Left hindlimb (tissue), 1 donor: ENCODE measurements around the gene TFAP2E.

Experiments
- DNase-seq: peaks from one replicate; pipeline ENCODE4 v3.0.0-alpha.2; 2018

The TFAP2E gene

DNA sequence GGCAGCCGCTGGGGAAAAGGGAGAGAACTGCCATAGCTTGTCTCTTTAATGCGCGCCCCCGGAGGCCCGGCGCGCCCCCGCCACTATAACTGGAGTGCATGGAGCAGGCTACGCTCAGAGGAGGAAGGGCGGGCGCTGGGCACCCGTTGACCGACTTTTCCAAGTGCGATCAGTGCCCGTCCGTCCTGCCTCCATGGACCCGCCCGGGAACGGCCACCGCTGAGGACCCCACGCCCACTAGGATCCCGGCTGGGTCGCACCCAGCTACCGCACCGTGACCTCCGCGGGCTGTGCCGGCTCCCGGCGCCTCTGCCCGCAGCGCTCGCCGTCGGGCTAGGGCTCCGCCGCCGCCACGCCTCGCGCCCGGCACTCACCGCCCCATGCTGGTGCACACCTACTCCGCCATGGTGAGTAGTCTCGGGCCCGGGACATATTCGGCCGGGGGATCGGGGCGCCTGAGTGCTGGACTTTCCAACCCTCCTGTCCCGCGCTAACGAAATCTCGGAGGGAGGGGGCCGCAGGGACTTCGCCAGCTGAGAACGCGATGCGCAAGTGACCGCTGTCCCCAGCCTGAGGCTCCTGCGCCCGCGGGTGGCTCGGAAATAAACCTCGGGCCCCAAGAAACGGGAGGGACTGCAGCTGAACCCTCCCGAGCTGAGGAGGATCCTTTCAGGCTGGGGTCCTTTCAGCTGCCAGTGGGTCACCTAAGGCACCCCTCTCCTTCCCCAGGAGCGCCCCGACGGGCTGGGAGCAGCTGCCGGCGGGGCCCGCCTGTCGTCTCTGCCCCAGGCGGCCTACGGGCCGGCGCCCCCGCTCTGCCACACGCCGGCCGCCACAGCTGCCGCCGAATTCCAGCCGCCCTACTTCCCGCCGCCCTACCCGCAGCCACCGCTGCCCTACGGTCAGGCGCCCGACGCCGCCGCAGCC lies at the start of gene TFAP2E:
TFAP2E (plus strand) TSS at position 117 of the 927 bp plus-strand sequence; CDS start at position 381, 264 bp downstream.
- DNase-seq: peak; percentile 56

GRCh38 chr1:35524106-35524505 lies 49.0 kb upstream of the TFAP2E start:
- no peak for DNase-seq

GRCh38 chr1:35530168-35530567 lies 42.9 kb upstream of the TFAP2E start:
- no peak for DNase-seq

DNA sequence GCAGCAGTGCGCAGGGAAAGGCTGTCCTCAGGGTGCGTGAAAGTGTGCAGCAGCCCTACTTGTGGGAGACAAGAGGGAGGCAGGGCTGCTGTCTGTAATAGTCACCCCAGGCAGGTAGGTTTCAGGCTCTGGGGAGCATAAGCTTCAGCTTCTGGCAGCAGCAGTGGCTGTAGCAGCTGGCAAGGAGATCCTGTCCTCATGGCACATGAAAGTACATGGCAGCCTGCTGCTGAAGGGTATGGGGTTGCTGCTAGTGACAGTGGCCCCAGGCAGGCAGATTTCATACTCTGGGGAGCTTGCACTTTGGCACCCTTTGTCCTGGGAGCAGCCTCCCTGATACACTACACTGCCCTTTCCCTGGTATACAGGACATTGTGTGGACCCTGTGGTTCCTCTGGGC lies 42.2 kb upstream of the TFAP2E start:
- no peak for DNase-seq

- no peak for DNase-seq
Observed at GRCh38 chr1:35531368-35531767, 41.7 kb upstream of the TFAP2E start.

DNA sequence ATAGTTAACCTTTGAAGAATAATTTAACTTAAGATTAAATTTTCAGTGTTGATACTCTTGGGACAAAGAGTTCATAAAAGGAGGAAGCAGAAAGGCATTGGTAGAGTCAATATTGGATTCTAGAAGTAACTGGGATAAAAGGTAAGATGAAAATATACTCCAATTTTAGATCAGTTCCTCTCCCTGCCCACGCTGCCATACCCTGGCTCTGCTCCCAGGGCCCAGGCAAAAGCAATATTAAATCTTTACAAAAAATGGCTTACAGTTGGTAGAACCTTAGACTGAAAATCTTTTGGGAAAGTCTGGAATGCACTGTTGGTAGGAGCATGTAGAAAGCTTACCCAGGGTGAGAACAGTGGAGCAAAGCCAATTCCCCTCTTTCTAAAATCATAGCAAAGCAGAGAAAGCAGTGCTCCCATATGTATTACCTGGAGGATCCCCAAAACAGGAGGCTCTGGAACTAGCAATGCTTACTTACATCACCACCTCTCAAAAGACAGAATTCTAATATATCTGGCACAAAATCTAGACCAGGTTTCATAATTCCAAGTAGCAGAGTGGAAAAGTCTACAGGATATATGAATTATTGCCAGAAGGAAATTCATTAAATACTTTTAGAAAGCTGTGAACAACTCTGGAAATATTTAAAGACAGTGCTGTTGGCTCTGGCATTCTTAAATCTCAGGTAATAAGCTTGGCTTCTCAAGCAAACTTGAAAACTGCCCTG lies 40.5 kb upstream of the TFAP2E start:
- no peak for DNase-seq

DNA sequence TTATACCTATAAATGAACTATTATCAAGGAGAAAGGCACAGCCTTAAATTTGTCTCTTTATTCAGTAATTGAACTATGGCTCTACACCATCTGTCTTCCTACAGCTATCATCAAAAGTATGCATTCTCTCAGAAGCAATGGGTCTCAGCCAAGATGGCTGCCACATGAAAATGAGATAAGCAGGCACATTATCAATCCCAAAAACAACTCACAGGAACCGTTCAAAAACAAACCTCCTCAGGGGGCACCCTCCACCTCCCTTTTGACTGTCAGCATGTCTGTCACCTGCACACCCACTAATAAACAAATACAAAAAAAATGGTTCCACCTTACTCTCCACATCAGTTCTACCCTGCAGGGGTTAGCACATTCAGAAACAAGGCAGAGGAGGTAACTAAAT lies 39.5 kb upstream of the TFAP2E start:
- DNase-seq: no peak

DNA sequence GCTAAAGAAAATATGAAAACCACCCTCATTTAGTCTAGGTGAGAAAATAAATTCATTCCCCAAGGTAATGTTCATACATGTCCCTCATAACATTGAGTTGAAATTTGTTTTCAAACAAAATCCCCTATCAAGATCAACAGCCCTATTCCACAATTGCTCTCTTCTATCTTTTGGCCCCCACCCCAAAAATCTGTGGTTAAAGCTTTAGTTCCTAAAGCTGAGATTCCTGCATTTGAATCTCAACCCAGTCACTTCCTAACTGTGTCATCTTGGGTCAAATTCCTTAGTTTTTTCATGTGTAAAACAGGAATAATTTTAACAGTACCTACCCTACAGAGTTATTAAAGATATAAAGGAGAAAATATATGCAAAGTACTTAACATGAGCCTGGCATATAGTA lies 37.9 kb upstream of the TFAP2E start:
- DNase-seq: no peak

DNA sequence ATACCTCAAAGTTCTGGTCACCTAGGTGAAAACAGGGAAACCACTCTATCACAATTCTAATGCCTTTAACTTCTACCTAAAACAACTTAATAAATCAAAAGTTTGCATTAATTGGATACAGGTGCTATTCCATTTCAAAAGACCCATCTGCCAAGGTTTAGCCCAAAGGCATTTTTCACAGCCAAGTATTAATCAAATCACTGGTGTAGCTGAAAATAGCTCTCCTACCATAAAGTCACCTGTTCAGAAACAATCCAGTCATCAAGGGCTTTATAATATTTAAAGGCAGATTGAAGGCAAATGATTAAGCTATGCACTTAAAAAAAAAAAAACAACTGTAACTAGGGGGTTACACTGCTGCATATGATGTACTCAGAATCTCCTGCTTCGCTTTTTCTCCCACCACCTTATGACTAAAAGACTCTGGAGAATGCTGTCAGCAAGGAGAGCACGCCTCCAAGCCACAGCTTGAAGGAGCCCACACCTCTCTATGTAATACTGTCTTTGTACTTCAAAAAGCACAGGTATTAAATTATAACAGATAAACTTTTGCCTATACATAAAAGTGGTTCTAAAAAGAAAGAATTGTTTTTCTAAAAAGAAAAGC lies 36.5 kb upstream of the TFAP2E start:
- no peak for DNase-seq

DNA sequence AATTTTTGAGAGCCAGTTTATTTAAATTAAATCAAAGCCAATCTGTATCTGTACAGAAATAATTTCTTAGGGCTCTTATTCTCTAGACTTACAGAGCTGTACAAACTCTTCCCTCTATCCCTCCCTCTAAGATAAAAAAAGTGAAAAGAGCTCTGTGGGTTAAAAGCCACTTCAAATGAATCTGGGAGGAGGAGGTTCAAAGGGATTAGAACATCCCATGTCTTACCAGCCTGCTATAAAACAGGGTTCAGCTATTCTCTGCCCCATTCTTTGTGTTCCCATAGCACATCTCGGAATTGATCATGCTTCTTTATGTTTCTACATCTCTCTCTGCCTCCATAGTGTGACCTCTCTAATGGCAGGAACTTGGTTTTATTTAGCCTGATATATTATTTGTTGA lies 35.3 kb upstream of the TFAP2E start:
- no peak for DNase-seq

DNA sequence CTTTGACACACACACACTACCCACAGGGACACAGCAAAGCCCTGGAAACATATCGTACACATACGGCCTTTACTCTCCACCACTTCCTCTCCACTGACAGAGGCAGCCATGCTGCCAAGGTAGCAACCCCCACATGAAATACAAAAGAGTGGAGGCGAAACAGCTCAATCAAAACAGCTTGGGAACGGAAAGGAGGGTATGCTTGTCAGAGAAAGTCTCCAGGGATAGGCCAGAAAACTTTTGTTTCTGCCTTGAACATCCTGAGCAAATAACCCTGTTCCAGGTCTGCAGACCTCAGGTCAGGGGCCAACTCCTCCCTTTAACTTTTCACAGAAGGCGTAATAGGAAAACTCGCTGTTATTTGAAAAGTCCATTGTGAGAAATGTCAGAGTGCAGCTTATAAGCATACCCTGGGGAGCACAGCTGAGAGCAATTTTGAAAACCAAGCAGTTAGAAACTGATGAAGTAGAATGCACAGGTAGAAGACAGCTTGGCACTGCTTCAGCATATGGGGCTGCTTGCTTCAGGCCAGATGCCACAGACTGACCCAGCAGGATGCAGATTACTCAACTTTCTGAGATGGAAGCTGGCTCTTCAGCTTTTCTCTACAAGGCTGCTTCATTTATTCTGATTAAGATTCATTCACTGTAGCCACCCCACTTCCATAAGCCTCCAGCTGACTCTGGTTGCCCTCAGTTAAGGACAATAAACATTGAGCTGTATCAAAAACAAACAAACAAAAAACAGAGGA lies 33.9 kb upstream of the TFAP2E start:
- DNase-seq: no peak

- no peak for DNase-seq
Observed at GRCh38 chr1:35539824-35540261, 33.3 kb upstream of the TFAP2E start.

DNA sequence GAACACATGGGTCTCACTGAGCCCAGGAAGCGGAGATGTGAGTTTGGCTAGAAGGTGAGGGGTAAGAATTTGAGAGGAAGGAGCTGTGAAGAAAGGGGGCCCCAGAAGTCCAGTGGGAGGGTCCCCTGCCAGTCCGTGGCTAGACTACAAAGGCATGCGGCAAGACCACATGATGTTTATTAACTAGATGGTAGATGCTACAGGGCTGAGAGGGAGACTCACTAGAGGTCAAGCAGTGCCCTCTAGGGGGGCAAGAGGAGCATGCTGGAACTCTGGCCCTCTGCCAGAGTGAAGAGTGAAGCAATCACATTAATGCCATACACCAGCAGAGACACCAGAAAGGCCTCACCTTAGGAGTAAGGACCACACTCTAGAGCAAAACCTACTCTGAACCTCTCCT lies 28.1 kb upstream of the TFAP2E start:
- no peak for DNase-seq

GRCh38 chr1:35546614-35547013 lies 26.5 kb upstream of the TFAP2E start:
- DNase-seq: no peak

DNA sequence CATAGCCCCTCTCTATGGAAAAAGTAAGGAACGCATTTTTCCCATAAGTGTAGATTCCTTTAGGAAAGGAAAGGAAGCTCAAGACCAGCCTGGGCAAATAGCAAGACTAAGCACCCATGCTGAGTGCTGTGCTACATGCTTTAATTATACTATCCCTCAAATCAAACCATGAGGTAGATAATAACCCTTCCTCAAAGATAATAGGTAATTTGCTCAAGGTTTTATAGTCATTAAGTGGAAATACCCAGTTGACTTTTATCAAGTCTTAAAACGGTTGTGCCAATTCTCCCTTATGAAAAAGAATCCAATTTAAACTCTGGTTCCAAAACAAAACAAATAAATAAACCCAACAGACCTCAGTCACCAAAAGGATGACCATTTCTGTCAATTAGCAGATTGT lies 19.3 kb upstream of the TFAP2E start:
- DNase-seq: no peak

DNA sequence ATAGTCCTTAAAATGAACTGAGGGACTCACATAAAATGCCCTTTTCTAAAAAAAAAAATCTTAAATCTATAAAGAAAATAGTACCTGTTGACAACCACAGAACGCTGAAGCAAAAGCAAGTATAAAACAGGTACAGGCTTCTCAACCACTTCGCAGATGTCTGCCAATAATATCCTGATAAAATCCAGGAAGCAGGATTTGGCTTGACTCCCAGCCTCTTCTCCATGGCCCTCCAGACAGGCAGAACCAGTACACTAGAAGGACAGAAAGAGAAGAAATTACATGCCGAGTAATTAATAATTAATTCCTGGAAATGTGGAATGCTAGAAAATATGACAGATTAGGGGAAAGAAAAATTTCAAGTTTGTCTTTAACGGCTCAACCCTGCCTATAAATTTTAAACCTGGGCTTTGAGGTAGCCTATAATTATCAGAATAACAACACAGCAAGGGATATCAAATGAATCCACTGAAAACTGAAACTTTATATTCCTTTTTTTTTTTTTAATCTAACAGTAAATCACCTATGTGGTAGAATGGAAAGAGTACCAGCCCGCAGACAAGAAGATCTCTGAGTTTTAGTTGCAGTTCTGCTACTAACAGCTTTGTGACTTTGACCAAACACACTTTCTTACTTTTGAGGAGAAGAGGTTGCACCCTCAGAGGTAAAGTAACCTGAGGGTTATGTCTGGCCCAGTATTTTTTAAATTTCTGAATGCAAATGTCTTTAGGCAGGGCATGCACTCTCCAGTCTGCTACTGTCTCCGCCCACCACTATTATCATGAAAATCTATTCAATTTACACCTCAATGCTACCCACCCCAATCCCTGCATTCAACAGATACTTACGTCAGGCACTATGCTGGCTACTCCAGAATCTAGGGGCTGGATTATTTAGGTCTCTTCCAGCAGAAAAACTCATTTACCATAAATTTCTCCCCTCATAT lies 18.6 kb upstream of the TFAP2E start:
- DNase-seq: no peak

GRCh38 chr1:35555212-35555584 lies 17.9 kb upstream of the TFAP2E start:
- DNase-seq: no peak

- DNase-seq: no peak
Observed at GRCh38 chr1:35555601-35556477, 17.3 kb upstream of the TFAP2E start.

DNA sequence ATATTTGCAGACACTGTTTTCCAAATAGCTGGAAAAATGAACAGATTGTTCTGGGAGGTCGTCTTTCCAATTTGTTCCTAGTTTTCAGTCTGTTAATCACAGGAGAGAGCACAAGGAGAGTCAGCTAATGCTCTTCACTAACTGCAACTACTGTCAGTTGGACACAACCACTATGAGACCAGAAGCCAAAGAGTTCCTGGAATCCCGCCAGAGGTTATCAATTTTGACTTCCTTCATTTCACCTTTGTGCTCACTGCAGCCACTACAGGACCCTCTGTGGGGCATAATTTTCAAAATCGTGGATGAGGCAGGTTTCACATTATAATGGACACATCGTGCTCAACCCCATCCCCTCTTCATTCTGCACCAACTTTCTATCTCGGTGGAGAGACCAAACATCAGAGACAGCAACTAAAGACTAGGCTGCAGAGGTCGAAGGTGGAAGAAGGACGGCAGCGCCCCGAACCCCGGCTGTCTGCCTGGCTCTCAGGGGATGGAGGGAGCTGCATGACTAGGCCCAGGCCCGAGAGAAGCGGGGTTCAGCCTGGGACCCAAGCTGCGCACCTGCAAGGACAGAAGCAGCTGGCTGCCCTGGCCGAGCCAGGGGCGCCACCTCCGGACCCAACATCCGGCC lies 16.5 kb upstream of the TFAP2E start:
- DNase-seq: no peak

GRCh38 chr1:35557118-35557610 lies 15.9 kb upstream of the TFAP2E start, which contains the start of gene KIAA0319L:
KIAA0319L (minus strand) TSS chr1:35557403; CDS start chr1:35554491, 2,912 bp downstream.
- DNase-seq: no peak
